Measurements from ENCODE around the gene ARHGAP26. TPM values are rescaled to one million over a fixed set of nuclear protein-coding genes. Genes with fewer than 3 reads are reported as not detected.

ARHGAP26 gene
- total RNA-seq, 1 donor, result 7.6 TPM

Other genes with a start within 250 kb of the ARHGAP26 start
- 2.9 and 4.3 TPM in 2 replicates for gene FGF1, start 84.3 kb upstream of the ARHGAP26 start, total RNA-seq